GM10266 (cell line): ENCODE results near the gene CCDC170.
"Not testable (repeated sequence)": the region's sequence is repeated elsewhere in the genome, so short reads cannot be mapped to it uniquely, and the experiment has no call there.

Experiments used
- DNase-seq: peaks from one replicate; pipeline ENCODE4 v3.0.0; 2012; ENCODE audit errors: extremely low spot score
- TF ChIP-seq, protein P1 (sequence below): IDR thresholded peaks from 2 replicates; pipeline ENCODE4 v1.5.1; 2012; ENCODE audit warnings: mild to moderate bottlenecking, low read depth; ENCODE audit not compliant: control insufficient read depth, insufficient read depth; ENCODE audit errors: missing control alignments

CCDC170 gene

DNA sequence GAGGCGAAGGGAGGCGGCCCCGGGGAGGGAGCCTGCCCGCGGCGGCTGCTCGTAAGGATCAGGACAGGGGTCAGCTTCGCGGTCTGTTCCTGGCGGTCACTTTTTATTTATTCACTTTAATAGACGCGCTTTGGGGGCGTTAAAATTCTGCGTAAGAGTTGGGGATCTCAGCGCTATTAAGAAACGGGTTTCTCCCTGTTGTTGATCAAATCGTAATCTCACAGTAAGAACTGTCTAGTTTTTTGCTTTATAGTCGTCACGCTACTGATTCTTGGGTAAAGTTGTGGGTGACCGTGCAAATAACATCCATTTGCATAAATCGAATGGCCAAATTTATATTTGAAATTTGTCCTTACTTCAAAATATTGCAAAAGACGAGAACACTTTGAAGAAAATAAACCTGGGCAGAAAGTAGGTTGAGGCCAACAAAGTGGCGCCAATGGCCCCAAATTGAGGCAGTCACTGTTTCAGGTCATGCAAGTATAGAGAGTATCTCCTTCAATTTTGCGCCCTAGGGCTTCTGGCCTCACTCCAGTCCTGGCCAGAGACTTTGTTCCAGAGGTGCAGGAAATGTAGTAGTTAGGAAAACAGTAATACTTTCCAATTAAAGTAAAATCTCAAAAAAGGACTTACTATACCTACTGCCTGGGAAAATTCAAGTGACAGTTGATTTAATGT is 40.9 kb upstream of the CCDC170 start:
- TF ChIP-seq, protein P1, sequence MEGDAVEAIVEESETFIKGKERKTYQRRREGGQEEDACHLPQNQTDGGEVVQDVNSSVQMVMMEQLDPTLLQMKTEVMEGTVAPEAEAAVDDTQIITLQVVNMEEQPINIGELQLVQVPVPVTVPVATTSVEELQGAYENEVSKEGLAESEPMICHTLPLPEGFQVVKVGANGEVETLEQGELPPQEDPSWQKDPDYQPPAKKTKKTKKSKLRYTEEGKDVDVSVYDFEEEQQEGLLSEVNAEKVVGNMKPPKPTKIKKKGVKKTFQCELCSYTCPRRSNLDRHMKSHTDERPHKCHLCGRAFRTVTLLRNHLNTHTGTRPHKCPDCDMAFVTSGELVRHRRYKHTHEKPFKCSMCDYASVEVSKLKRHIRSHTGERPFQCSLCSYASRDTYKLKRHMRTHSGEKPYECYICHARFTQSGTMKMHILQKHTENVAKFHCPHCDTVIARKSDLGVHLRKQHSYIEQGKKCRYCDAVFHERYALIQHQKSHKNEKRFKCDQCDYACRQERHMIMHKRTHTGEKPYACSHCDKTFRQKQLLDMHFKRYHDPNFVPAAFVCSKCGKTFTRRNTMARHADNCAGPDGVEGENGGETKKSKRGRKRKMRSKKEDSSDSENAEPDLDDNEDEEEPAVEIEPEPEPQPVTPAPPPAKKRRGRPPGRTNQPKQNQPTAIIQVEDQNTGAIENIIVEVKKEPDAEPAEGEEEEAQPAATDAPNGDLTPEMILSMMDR: no peak
- DNase-seq: no peak

DNA sequence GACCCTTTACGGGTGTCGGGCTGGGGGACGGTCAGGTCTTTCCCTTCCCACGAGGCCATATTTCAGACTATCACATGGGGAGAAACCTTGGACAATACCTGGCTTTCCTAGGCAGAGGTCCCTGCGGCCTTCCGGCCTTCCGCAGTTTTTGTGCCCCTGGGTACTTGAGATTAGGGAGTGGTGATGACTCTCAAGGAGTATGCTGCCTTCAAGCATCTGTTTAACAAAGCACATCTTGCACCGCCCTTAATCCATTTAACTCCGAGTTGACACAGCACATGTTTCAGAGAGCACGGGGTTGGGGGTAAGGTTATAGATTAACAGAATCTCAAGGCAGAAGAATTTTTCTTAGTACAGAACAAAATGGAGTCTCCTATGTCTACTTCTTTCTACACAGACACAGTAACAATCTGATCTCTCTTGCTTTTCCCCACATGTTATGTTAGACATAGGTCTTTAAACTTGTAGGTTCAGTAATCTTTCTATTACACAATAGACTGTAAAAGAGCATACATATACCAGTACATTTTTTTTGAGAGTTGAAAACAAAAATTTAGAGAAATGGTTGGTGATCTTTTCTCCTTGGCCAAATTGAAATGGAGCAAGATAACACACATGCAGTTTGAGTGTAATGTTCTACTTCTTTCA is 37.9 kb upstream of the CCDC170 start:
- DNase-seq: not testable (repeated sequence)

DNA sequence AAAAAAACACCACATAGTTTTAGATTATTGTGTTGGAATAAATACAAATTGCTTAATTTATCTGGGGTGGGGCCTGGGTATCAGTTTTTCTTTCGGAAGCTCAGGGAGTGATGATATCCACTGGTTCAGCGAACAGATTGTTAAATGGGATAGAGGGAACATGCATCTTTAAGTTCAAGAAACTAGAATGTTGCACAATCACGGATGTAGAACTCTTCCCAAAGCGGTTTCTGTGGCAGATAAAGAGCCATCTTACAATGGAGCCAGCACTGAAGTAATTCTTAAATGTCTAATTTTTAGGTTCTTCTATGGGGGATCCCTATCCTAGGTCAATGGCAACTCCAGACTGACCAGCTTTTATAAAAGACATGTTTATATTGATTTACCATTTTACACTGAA is 32.1 kb upstream of the CCDC170 start:
- DNase-seq: no peak
- TF ChIP-seq, protein P1: no peak

DNA sequence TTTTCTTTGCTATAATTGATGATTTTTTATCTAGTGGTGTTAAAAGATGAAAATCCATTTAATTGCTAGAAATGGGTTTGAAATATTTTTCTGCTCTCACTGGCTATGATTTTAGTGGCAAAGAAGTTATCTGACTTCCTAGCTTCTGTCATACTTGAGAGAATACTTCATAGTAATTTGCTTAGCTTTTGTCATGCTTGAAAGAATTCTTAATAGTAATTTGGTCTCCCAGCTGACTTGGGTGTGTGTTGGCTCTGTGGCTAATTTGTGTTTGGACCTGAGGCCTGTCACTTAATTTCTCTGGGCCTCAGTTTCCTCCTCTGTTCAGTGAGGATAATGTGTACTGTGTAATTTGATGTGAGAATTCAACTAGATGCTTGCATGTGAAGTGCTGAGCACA is 29.1 kb upstream of the CCDC170 start:
- DNase-seq: no peak
- TF ChIP-seq, protein P1: no peak

DNA sequence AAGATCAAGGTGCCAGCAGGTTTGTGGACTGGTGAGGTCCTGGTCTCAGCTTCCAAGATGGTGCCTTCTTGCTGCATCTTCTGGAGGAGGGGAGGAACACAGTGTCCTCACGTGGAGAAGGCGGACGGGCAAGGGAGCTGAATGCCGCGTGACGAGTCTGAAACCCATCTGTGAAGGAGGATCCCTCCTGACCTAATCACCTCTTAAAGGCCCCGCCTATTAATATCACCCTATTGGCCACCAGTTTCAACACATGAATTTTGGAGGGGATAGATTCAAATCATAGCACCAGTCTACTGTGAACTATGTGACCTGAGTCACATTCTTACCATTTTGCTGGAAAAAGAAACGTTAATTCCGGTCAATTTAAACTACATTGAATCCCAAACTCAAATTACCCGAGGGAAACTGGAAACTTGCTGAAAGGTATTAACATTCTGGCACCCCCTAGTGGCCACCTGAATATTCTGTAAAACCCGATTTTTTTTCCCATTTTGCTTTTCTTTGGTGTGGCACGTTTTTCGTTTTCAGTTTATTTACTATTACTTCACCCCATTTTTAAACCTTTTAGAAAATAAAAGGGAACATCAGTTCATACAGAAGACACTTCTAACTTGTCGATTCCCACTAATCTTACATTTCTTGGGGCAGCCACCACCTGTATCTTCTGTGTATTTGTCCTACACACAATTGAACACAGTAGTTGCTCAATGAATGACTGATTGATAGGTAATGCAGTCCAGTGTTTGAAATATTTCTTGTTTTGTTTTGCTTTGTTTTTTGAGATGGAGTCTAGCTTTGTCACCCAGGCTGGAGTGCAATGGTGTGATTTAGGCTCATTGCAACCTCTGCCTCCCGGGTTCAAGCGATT is 17.9 kb upstream of the CCDC170 start:
- TF ChIP-seq, protein P1: peak; percentile 52
- peak; percentile 44 for DNase-seq

DNA sequence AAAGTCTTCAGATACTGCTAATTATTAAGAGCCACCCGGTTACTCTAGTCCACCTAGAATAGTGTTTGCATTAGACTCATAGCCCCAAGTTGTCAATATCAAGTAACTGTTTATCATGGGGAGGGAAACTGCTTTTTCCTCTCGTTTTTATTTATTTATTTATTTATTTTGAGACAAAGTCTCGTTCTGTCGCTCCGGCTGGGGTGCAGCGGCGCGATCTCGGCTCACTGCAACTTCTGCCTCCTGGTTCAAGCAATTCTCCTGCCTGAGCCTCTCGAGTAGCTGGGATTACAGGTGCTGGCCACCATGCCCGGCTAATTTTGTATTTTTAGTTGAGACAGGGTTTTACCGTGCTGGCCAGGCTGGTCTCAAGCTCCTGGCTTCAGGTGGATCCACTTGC is 16.1 kb upstream of the CCDC170 start:
- no peak for DNase-seq
- TF ChIP-seq, protein P1: no peak

DNA sequence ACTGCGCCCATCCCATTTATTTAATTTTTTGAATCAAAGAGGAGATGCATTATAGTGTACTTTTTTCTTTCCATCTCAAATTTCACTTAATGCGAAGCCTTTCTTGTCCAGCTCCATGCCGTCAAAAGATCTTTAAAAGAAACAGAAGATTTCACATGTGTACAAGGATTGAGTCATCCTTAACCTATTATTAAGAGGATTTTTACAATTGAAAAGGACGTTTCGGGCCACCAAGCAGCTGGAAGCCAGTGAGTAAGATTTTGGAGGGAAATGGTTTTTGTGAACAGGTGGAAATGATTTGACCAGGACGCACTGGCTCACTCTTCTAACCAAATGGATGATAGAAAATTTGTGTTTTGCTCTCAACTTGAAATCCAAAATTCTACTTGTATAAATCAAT is 15.1 kb upstream of the CCDC170 start:
- TF ChIP-seq, protein P1: no peak
- DNase-seq: no peak
